Neural progenitor cell (in vitro differentiated cells): ENCODE results near the gene CD58. TPM values are rescaled to one million over a fixed set of nuclear protein-coding genes. Genes with fewer than 3 reads are reported as not detected.

Experiments used
- DNase-seq: peaks from one replicate; pipeline ENCODE4 v3.0.0-alpha.2; 2016; ENCODE audit warnings: low spot score
- H2AFZ ChIP-seq: fragments of 200-600 bp; sonication (generic); replicated peaks from 2 replicates; pipeline ENCODE4 v1.6.1; 2016; ENCODE audit warnings: antibody characterized with exemption
- H3F3A ChIP-seq: fragments of 200-600 bp; sonication (generic); 2 replicates; pipeline ENCODE4 v1.6.1; 2016; ENCODE audit warnings: antibody characterized with exemption, low read depth
- H3K27ac ChIP-seq: fragments of 200-600 bp; sonication (generic); 2 replicates; pipeline ENCODE4 v1.5.1; 2016; ENCODE audit warnings: mild to moderate bottlenecking
- H3K27me3 ChIP-seq: fragments of 200-600 bp; sonication (generic); 2 replicates; pipeline ENCODE4 v1.6.1; 2016; ENCODE audit warnings: mild to moderate bottlenecking, moderate library complexity
- H3K36me3 ChIP-seq: fragments of 200-600 bp; sonication (generic); 2 replicates; pipeline ENCODE4 v1.5.1; 2016
- H3K4me1 ChIP-seq: fragments of 200-600 bp; sonication (generic); 2 replicates; pipeline ENCODE4 v1.6.1; 2016; ENCODE audit warnings: mixed run types
- H3K4me2 ChIP-seq: fragments of 200-600 bp; sonication (generic); 2 replicates; pipeline ENCODE4 v1.6.1; 2016
- H3K4me3 ChIP-seq: fragments of 200-600 bp; sonication (generic); 2 replicates; pipeline ENCODE4 v1.5.1; 2016
- H3K79me2 ChIP-seq: fragments of 200-600 bp; sonication (generic); 2 replicates; pipeline ENCODE4 v1.6.1; 2016; ENCODE audit warnings: low read depth
- H3K9ac ChIP-seq: fragments of 200-600 bp; sonication (generic); 2 replicates; pipeline ENCODE4 v1.6.1; 2016
- H3K9me3 ChIP-seq: fragments of 200-600 bp; sonication (generic); 2 replicates; pipeline ENCODE4 v1.5.1; 2016; ENCODE audit warnings: low read depth
- H4K20me1 ChIP-seq: fragments of 200-600 bp; sonication (generic); 2 replicates; pipeline ENCODE4 v1.6.1; 2016; ENCODE audit warnings: low read depth
- H3K27ac Mint-ChIP-seq: 3 replicates; pipeline ENCODE4 v1.8.0; 2021; ENCODE audit warnings: mixed read lengths
- H3K27me3 Mint-ChIP-seq: 2 replicates; pipeline ENCODE4 v1.8.0; 2022; ENCODE audit warnings: low read depth, mild to moderate bottlenecking, inconsistent platforms, moderate library complexity, mixed read lengths; ENCODE audit not compliant: insufficient read depth
- H3K36me3 Mint-ChIP-seq: 3 replicates; pipeline ENCODE4 v1.8.0; 2021; ENCODE audit warnings: mixed read lengths
- H3K4me1 Mint-ChIP-seq: 3 replicates; pipeline ENCODE4 v1.8.0; 2021; ENCODE audit warnings: mixed read lengths
- H3K4me3 Mint-ChIP-seq: 3 replicates; pipeline ENCODE4 v1.8.0; 2021; ENCODE audit warnings: mild to moderate bottlenecking, moderate library complexity, mixed read lengths
- H3K9me3 Mint-ChIP-seq: 3 replicates; pipeline ENCODE4 v1.8.0; 2020; ENCODE audit warnings: mixed read lengths
- CTCF ChIP-seq: fragments of 200-600 bp; sonication (generic); IDR thresholded peaks from 2 replicates; pipeline ENCODE4 v1.5.1; 2017; ENCODE audit warnings: antibody characterized with exemption, mild to moderate bottlenecking
- EZH2 ChIP-seq: fragments of 200-600 bp; sonication (generic); IDR thresholded peaks from 2 replicates; pipeline ENCODE4 v1.6.1; 2017; ENCODE audit warnings: antibody characterized with exemption, mild to moderate bottlenecking, moderate library complexity
- EZH2phosphoT487 ChIP-seq: fragments of 200-600 bp; sonication (generic); IDR thresholded peaks from 2 replicates; pipeline ENCODE4 v1.6.1; 2017; ENCODE audit warnings: antibody characterized with exemption
- total RNA-seq: library from RNA; depleted of rRNA; stranded (reverse); fragments of >200 nt; gene quantifications from 2 replicates; pipeline ENCODE4 v1.2.3, GENCODE V29; 2015; ENCODE audit warnings: low replicate concordance

Gene CD58
- total RNA-seq, 1 donor from 2014 or later, result 14.6 TPM

GRCh38 chr1:116578581-116578980 lies 7.8 kb upstream of the CD58 start:
- Histone ChIP-seq H3K79me2 (no peaks in the 10 kb centered on the region), H3K9ac (no peak overlapping the region), H3K9me3 (no peaks in the 10 kb centered on the region), H3K27ac (no peak overlapping the region), H3K4me1 (peaks cover 3% of the 10 kb centered on the region), H2AFZ (no peak overlapping the region), H4K20me1 (no peaks in the 10 kb centered on the region), H3F3A (no peaks in the 10 kb centered on the region), H3K4me3 (no peak overlapping the region), H3K27me3 (no peaks in the 10 kb centered on the region), H3K36me3 (no peaks in the 10 kb centered on the region), H3K4me2 (no peak overlapping the region)
- peaks cover 2% of the 10 kb centered on the region for H3K27me3 Mint-ChIP-seq
- H3K27ac Mint-ChIP-seq, result no peak overlapping the region
- H3K4me3 Mint-ChIP-seq, result no peak overlapping the region
- peaks cover 16% of the 10 kb centered on the region for H3K4me1 Mint-ChIP-seq
- TF ChIP-seq EZH2phosphoT487 (no peak), EZH2 (no peak), CTCF (no peak)
- peaks cover 2% of the 10 kb centered on the region for H3K36me3 Mint-ChIP-seq
- no peak for DNase-seq
- H3K9me3 Mint-ChIP-seq, result no peaks in the 10 kb centered on the region

DNA sequence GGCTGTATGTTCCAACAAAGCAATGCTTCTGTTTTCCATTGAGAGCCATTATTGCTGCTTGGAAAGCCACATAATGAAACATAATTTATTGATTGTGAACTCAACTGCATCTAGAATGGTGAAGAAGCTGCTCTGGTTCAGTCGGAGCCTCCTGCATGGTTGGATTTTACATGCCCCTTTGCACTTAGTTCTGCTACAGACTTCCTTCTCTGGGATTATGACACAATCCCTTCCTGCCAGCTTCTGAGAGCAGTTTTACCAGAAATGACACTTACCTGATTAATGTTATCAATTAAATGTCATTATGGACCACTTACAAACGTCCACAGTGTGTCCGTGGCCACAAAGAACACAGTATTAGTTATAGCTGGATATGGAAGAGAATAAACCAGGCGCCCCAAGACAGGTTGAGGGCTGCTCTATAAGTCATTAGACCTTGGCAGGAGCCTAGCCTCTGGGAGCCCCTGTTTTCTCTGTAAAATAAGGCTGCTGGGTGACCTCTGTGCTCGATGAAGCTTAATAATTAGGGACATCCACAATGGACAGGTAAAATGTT lies 7.0 kb upstream of the CD58 start:
- no peaks in the 10 kb centered on the region for H4K20me1 ChIP-seq
- no peak overlapping the region for H3K9ac ChIP-seq
- H3K79me2 ChIP-seq, result no peaks in the 10 kb centered on the region
- no peaks in the 10 kb centered on the region for H3K9me3 Mint-ChIP-seq
- H3K27ac ChIP-seq, result no peak overlapping the region
- H3K36me3 ChIP-seq, result no peaks in the 10 kb centered on the region
- H3K4me2 ChIP-seq, result no peak overlapping the region
- no peak overlapping the region for H2AFZ ChIP-seq
- H3K27ac Mint-ChIP-seq, result no peak overlapping the region
- H3K36me3 Mint-ChIP-seq, result no peaks in the 10 kb centered on the region
- peaks cover 3% of the 10 kb centered on the region for H3K4me1 ChIP-seq
- H3K27me3 ChIP-seq, result no peaks in the 10 kb centered on the region
- TF ChIP-seq EZH2phosphoT487, result no peak
- no peak for TF ChIP-seq EZH2
- TF ChIP-seq CTCF, result no peak
- H3K4me1 Mint-ChIP-seq, result peaks cover 16% of the 10 kb centered on the region
- H3K9me3 ChIP-seq, result no peaks in the 10 kb centered on the region
- no peak overlapping the region for H3K4me3 ChIP-seq
- DNase-seq, result no peak
- H3K27me3 Mint-ChIP-seq, result peaks cover 2% of the 10 kb centered on the region
- H3K4me3 Mint-ChIP-seq, result no peak overlapping the region
- H3F3A ChIP-seq, result no peaks in the 10 kb centered on the region

GRCh38 chr1:116574581-116575291 lies 3.9 kb upstream of the CD58 start:
- no peak overlapping the region for H3K4me3 ChIP-seq
- H2AFZ ChIP-seq, result no peak overlapping the region
- DNase-seq, result peak; percentile 76
- H3K27ac ChIP-seq, result no peak overlapping the region
- no peak overlapping the region for H3K4me3 Mint-ChIP-seq
- peaks cover 3% of the 10 kb centered on the region for H3K4me1 ChIP-seq
- H3K4me2 ChIP-seq, result no peak overlapping the region
- H3K27ac Mint-ChIP-seq, result no peak overlapping the region
- H3F3A ChIP-seq, result peaks cover 3% of the 10 kb centered on the region
- TF ChIP-seq CTCF, result peak; percentile 93
- TF ChIP-seq EZH2phosphoT487, result no peak
- H3K9me3 Mint-ChIP-seq, result no peaks in the 10 kb centered on the region
- H3K27me3 ChIP-seq, result peaks cover 12% of the 10 kb centered on the region
- peaks cover 4% of the 10 kb centered on the region for H3K27me3 Mint-ChIP-seq
- no peaks in the 10 kb centered on the region for H3K9me3 ChIP-seq
- H3K79me2 ChIP-seq, result no peaks in the 10 kb centered on the region
- H3K36me3 Mint-ChIP-seq, result no peaks in the 10 kb centered on the region
- peaks cover 26% of the 10 kb centered on the region for H3K4me1 Mint-ChIP-seq
- no peak overlapping the region for H3K9ac ChIP-seq
- no peaks in the 10 kb centered on the region for H3K36me3 ChIP-seq
- H4K20me1 ChIP-seq, result no peaks in the 10 kb centered on the region
